Large intestine (tissue), 3 donors: ENCODE measurements around the gene BRME1. TPM values are rescaled to one million over a fixed set of nuclear protein-coding genes. Genes with fewer than 3 reads are reported as not detected.
A peak's percentile ranks its signal among the peaks of the same experiment; 100 is the strongest.

ENCODE experiments used
- DNase-seq, 2 donors: peaks; one replicate each; pipeline versions ENCODE4 v3.0.0 to v3.0.0-alpha.2; 2013
- H3K27ac ChIP-seq: one replicate; pipeline ENCODE4 v1.5.1; 2013; ENCODE audit warnings: low read length
- H3K27me3 ChIP-seq: 2 replicates; pipeline ENCODE4 v1.6.1; 2013; ENCODE audit warnings: low read length; ENCODE audit not compliant: control insufficient read depth, insufficient read depth
- H3K36me3 ChIP-seq: 2 replicates; pipeline ENCODE4 v1.6.1; 2013; ENCODE audit warnings: low read length; ENCODE audit not compliant: control insufficient read depth, insufficient read depth
- H3K4me1 ChIP-seq: one replicate; pipeline ENCODE4 v1.6.1; 2013; ENCODE audit warnings: low read length; ENCODE audit not compliant: control insufficient read depth, insufficient read depth
- H3K4me3 ChIP-seq: one replicate; pipeline ENCODE4 v1.5.1; 2013; ENCODE audit warnings: low read length
- H3K9me3 ChIP-seq: one replicate; pipeline ENCODE4 v1.6.1; 2013; ENCODE audit warnings: mild to moderate bottlenecking, low read depth, low read length, moderate library complexity; ENCODE audit not compliant: control insufficient read depth
- WGBS: methylation state at CpG from one replicate; pipeline ENCODE4 v1.1.5; 2013; ENCODE audit warnings: low lambda C conversion rate; ENCODE audit not compliant: insufficient coverage; 5-methylcytosine and 5-hydroxymethylcytosine counted together
- polyA plus RNA-seq: library from polyadenylated mRNA; unstranded; fragments of 120-200 nt; gene quantifications from one replicate; pipeline ENCODE4 v1.2.1, GENCODE V29; 2013

Gene BRME1
- polyA plus RNA-seq, 1 donor, result 4.7 TPM

GRCh38 chr19:13846557-13847406 is 59.1 kb downstream of the BRME1 start:
- Histone ChIP-seq H3K27me3 (no peaks in the 10 kb centered on the region), H3K4me3 (peak overlapping the region; percentile 60), H3K4me1 (peaks cover 65% of the 10 kb centered on the region), H3K9me3 (no peaks in the 10 kb centered on the region), H3K36me3 (no peaks in the 10 kb centered on the region), H3K27ac (peak overlapping the region; percentile 100)
- peak; percentile 93 to 96 for DNase-seq
- no CpG with 5 or more reads among the region's 23 CpGs for WGBS

- no CpG with 5 or more reads among the region's 7 CpGs for WGBS
- Histone ChIP-seq H3K27me3 (no peaks in the 10 kb centered on the region), H3K4me1 (peaks cover 73% of the 10 kb centered on the region), H3K27ac (peak overlapping the region; percentile 93), H3K36me3 (peaks cover under 1% of the 10 kb centered on the region), H3K9me3 (no peaks in the 10 kb centered on the region), H3K4me3 (no peak overlapping the region)
- DNase-seq, result peak; percentile 90 to 96
Observed at GRCh38 chr19:13844130-13844631, 61.7 kb downstream of the BRME1 start.

- peaks cover 78% of the 10 kb centered on the region for H3K4me1 ChIP-seq
- peak in 1 of 2 donors; percentile 83 for DNase-seq
- WGBS, result no CpG with 5 or more reads among the region's 24 CpGs
Observed at GRCh38 chr19:13843104-13843921, 62.6 kb downstream of the BRME1 start.

GRCh38 chr19:13842291-13843103 is 63.4 kb downstream of the BRME1 start:
- Histone ChIP-seq H3K9me3 (no peaks in the 10 kb centered on the region), H3K36me3 (peaks cover 11% of the 10 kb centered on the region), H3K27me3 (no peaks in the 10 kb centered on the region), H3K4me3 (peak overlapping the region; percentile 65), H3K27ac (peak overlapping the region; percentile 93), H3K4me1 (peaks cover 72% of the 10 kb centered on the region)
- no CpG with 5 or more reads among the region's 95 CpGs for WGBS
- DNase-seq, result peak in 1 of 2 donors; percentile 88

More at GRCh38 chr19:13843104-13843921, 62.6 kb downstream of the BRME1 start:
- H3K27ac ChIP-seq, result peak overlapping the region; percentile 93
- H3K27me3 ChIP-seq, result no peaks in the 10 kb centered on the region
- H3K4me3 ChIP-seq, result peak overlapping the region; percentile 57
- peaks cover 9% of the 10 kb centered on the region for H3K36me3 ChIP-seq
- no peaks in the 10 kb centered on the region for H3K9me3 ChIP-seq

GRCh38 chr19:13841962-13842290 is 64.0 kb downstream of the BRME1 start:
- DNase-seq, result no peak
- no CpG with 5 or more reads among the region's 11 CpGs for WGBS
- Histone ChIP-seq H3K27me3 (no peaks in the 10 kb centered on the region), H3K4me3 (peak overlapping the region; percentile 65), H3K27ac (peak overlapping the region; percentile 83), H3K36me3 (peaks cover 11% of the 10 kb centered on the region), H3K9me3 (no peaks in the 10 kb centered on the region), H3K4me1 (peaks cover 67% of the 10 kb centered on the region)

- Histone ChIP-seq H3K4me1 (peaks cover 61% of the 10 kb centered on the region), H3K4me3 (peak overlapping the region; percentile 65), H3K27me3 (no peaks in the 10 kb centered on the region), H3K27ac (peak overlapping the region; percentile 83), H3K9me3 (no peaks in the 10 kb centered on the region), H3K36me3 (peaks cover 14% of the 10 kb centered on the region)
- WGBS, result no CpG with 5 or more reads among the region's 26 CpGs
- peak in 1 of 2 donors; percentile 59 for DNase-seq
Observed at GRCh38 chr19:13841086-13841961, 64.6 kb downstream of the BRME1 start.

GRCh38 chr19:13840305-13841085 is 65.4 kb downstream of the BRME1 start:
- H3K27me3 ChIP-seq, result no peaks in the 10 kb centered on the region
- H3K27ac ChIP-seq, result peak overlapping the region; percentile 83
- DNase-seq, result peak in 1 of 2 donors; percentile 41
- H3K4me1 ChIP-seq, result peaks cover 56% of the 10 kb centered on the region
- H3K9me3 ChIP-seq, result no peaks in the 10 kb centered on the region
- H3K4me3 ChIP-seq, result peak overlapping the region; percentile 65
- WGBS, result no CpG with 5 or more reads among the region's 23 CpGs
- peaks cover 22% of the 10 kb centered on the region for H3K36me3 ChIP-seq

GRCh38 chr19:13839938-13840304 is 66.0 kb downstream of the BRME1 start:
- H3K4me1 ChIP-seq, result peaks cover 54% of the 10 kb centered on the region
- WGBS, result no CpG with 5 or more reads among the region's 6 CpGs
- peak overlapping the region; percentile 65 for H3K4me3 ChIP-seq
- H3K36me3 ChIP-seq, result peaks cover 22% of the 10 kb centered on the region
- DNase-seq, result no peak
- no peaks in the 10 kb centered on the region for H3K27me3 ChIP-seq
- H3K27ac ChIP-seq, result peak overlapping the region; percentile 83
- no peaks in the 10 kb centered on the region for H3K9me3 ChIP-seq
